Pancreas (tissue), 10 donors: ENCODE measurements around the gene SLC23A3. TPM values are rescaled to one million over a fixed set of nuclear protein-coding genes. Genes with fewer than 3 reads are reported as not detected.
A peak's percentile ranks its signal among the peaks of the same experiment; 100 is the strongest.

ENCODE experiments used
- ATAC-seq, 4 donors: fragments of 200-7000 bp; cut with Tn5 transposase; one replicate each; pipeline versions ENCODE4 v1.8.0 to v1.9.1; 2020; ENCODE audit warnings: mild to moderate bottlenecking in 4 of 4, moderate library complexity in 4 of 4
- DNase-seq, 6 donors: peaks; one replicate each; pipeline ENCODE4 v3.0.0-alpha.2; 2020
- FAIRE-seq: peaks from 2 replicates; lab custom pipeline; 2012; peaks lifted over from hg19 to GRCh38; lab: Jason Lieb, UNC
- H3K27ac ChIP-seq, 4 donors: fragments of 200-600 bp; sonication (generic); 1 replicate in 3 of 4; 2 replicates in 1 of 4; pipeline versions ENCODE4 v1.5.0 to v1.8.0; 2020
- H3K27me3 ChIP-seq, 4 donors: fragments of 200-600 bp; one replicate each; pipeline ENCODE4 v1.8.0; 2021
- H3K36me3 ChIP-seq, 3 donors: fragments of 200-600 bp; sonication (generic) in 1 of 3; one replicate each; pipeline versions ENCODE4 v1.5.0 to v1.8.0; 2020 to 2021
- H3K4me1 ChIP-seq, 3 donors: fragments of 200-600 bp; one replicate each; pipeline ENCODE4 v1.8.0; 2021
- H3K4me3 ChIP-seq, 4 donors: fragments of 200-600 bp; sonication (generic) in 2 of 4; one replicate each; pipeline versions ENCODE4 v1.5.0 to v1.8.0; 2020 to 2021
- H3K9me3 ChIP-seq, 4 donors: fragments of 200-600 bp; one replicate each; pipeline ENCODE4 v1.8.0; 2021
- WGBS, 2 donors: extraction: QIAGEN DNeasy Blood & Tissue Kit; methylation state at CpG; one replicate each; pipeline ENCODE4 v1.1.7; 2013; 5-methylcytosine and 5-hydroxymethylcytosine counted together
- intact Hi-C, 3 donors: fragments of 100-400 bp; cut with DNase I; formaldehyde crosslinking; loops; one replicate each; pipeline versions ENCODE4 v1.11.1 to v1.14.2; 2022
- polyA plus RNA-seq, 2 donors: library from polyadenylated mRNA; stranded (reverse); fragments of 200-250 nt; gene quantifications; one replicate each; pipeline ENCODE4 v1.2.3, GENCODE V29; 2013
- total RNA-seq, 6 donors: library from RNA; stranded (reverse); fragmentation: NEBNext Ultra II Directional in 4 of 6; extraction: Animal tissue kit (Norgen Biotek cat#: 25700) in 4 of 6; gene quantifications; one replicate each; pipeline versions ENCODE4 v1.2.1 to v1.2.4, GENCODE V29; 2021 to 2023
- TF ChIP-seq, protein P1 (sequence below), 4 donors: fragments of 200-600 bp; sonication (generic) in 3 of 4; IDR thresholded peaks; one replicate each; pipeline versions ENCODE4 v1.5.0 to v1.8.0; 2021; ENCODE audit warnings: antibody characterized with exemption in 4 of 4
- donor health status: healthy with polysubstance abuse.
- donor health status: DM: no; HTN: no; CAD: no; lungs with moderate emphysema.
- donor health status: DM: no; HTN: no; CAD: no.
- donor health status: control.
- donor health status: control.
- donor health status: Bipolar disorder and iron deficiency.
- donor health status: DM: yes; HTN: yes; CAD: no.
- donor health status: DM: no; HTN: no; CAD: no.
- donor health status: DM: no; HTN: no; CAD: no.
- donor health status: DM: yes; HTN: yes; CAD: no.

SLC23A3 gene
- total and polyA plus RNA-seq, 8 donors, result 0.16 to 3.0 (median 0.92) TPM

DNA sequence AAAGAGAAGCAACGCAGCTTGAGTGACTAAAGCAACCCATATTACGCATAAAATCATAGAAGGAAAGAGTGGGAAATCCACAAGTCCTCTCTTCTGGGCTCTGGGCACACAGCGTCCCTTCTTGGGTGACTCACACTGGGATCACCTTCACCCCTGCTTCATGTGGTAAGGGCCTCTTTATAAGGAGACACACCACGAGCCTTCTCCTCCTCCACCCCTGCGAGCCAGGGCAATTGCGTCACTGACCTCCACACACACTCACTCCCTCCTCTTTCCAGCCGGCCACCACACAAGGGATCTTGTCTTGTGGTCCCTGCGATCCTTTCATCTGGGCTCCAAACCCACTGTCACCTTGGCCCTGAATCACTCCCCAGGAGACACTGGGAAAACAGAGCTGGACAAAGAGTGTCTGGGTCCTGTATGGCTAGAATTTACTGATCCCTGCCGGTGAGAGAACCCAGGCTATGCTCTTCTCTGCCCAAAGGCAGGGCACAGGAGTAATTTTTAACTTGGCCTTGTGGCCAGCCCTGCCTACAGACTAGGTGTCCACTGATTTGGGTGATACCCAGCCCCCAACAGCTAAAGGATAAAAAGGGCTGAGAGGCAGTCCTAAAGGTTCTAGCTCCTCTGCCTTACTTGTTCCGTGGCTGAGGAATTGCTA is 44.5 kb downstream of the SLC23A3 start:
- no peaks in the 10 kb centered on the region for H3K9me3 ChIP-seq
- H3K36me3 ChIP-seq, result no peaks in the 10 kb centered on the region
- intact Hi-C loops, result no loop called here
- WGBS, 2 donors, result 90 to 95% methylated on average over 10 of the region's 10 CpGs
- FAIRE-seq (no peak), ATAC-seq (peak in 2 of 4 donors; percentile 21 to 26), DNase-seq (peak in 3 of 6 donors; percentile 23 to 45 (median 36))
- peaks cover 12 to 59% (median 30%) of the 10 kb centered on the region in 3 donors for H3K4me1 ChIP-seq
- TF ChIP-seq, protein P1, sequence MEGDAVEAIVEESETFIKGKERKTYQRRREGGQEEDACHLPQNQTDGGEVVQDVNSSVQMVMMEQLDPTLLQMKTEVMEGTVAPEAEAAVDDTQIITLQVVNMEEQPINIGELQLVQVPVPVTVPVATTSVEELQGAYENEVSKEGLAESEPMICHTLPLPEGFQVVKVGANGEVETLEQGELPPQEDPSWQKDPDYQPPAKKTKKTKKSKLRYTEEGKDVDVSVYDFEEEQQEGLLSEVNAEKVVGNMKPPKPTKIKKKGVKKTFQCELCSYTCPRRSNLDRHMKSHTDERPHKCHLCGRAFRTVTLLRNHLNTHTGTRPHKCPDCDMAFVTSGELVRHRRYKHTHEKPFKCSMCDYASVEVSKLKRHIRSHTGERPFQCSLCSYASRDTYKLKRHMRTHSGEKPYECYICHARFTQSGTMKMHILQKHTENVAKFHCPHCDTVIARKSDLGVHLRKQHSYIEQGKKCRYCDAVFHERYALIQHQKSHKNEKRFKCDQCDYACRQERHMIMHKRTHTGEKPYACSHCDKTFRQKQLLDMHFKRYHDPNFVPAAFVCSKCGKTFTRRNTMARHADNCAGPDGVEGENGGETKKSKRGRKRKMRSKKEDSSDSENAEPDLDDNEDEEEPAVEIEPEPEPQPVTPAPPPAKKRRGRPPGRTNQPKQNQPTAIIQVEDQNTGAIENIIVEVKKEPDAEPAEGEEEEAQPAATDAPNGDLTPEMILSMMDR (IDR thresholded peaks at IDR 0.05), result no peak
- H3K4me3 ChIP-seq, result no peak overlapping the region
- H3K27me3 ChIP-seq, result no peaks in the 10 kb centered on the region
- H3K27ac ChIP-seq, result peak overlapping the region in 1 of 4 donors; percentile 65

- Histone ChIP-seq H3K27me3 (no peaks in the 10 kb centered on the region), H3K36me3 (no peaks in the 10 kb centered on the region), H3K9me3 (no peaks in the 10 kb centered on the region), H3K27ac (no peak overlapping the region), H3K4me3 (no peak overlapping the region), H3K4me1 (peaks cover 12 to 59% (median 30%) of the 10 kb centered on the region in 3 donors)
- no peak for ATAC-seq
- TF ChIP-seq, protein P1 (IDR thresholded peaks at IDR 0.05), result no peak
- intact Hi-C loops, result no loop called here
- no peak for FAIRE-seq
- WGBS, 2 donors, result 60 to 66% methylated on average over 4 of the region's 4 CpGs
- no peak for DNase-seq
Observed at GRCh38 chr2:219124381-219125110, 45.3 kb downstream of the SLC23A3 start.

DNA sequence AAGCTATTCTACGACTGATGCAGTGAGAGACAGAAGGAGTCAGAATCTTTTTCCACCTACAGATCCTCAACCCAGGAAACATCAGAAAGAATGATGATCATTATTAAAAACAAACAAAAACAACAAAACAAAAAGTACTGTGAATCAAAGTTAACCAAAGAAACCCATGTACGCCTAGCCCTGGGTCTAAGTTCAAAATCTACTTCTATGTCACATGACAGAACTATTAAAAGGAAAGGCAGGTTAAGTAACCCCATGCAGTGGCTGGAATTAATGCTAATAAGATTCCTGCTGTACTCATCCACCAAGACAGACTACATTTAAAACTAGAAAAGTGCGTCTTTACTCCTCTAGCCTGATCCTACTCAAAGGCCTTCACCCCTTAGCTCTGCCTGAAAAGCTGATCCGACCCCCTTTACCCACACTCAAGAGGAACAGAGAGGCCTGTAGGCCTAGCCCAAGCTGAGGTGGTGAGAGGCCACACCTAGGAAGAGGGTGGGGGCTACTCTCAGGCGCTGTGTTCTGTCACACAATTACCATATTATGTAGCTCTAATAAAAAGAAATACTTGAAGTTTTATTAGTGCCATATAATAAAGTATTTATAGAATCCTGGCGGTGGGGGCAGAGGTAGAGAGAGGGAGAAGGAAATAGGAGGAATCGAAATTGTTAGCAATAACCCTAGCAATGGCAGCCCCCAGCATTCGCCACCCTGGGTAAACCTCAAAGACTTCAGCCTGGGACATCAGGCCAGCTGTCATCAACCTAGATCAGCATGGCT is 46.3 kb downstream of the SLC23A3 start:
- no peak for DNase-seq
- FAIRE-seq, result no peak
- no peaks in the 10 kb centered on the region for H3K27me3 ChIP-seq
- no peak overlapping the region for H3K4me3 ChIP-seq
- peaks cover 12 to 59% (median 30%) of the 10 kb centered on the region in 3 donors for H3K4me1 ChIP-seq
- H3K36me3 ChIP-seq, result no peaks in the 10 kb centered on the region
- TF ChIP-seq, protein P1 (IDR thresholded peaks at IDR 0.05), result no peak
- WGBS, 2 donors, result 91 to 92% methylated on average over 8 of the region's 8 CpGs
- peak overlapping the region in 1 of 4 donors; percentile 78 for H3K27ac ChIP-seq
- ATAC-seq, result no peak
- H3K9me3 ChIP-seq, result no peaks in the 10 kb centered on the region
- intact Hi-C loops, result no loop called here

GRCh38 chr2:219122202-219122980 is 47.4 kb downstream of the SLC23A3 start:
- intact Hi-C loops, result no loop called here
- Histone ChIP-seq H3K4me1 (peaks cover 12 to 50% (median 25%) of the 10 kb centered on the region in 3 donors), H3K36me3 (no peaks in the 10 kb centered on the region), H3K27me3 (no peaks in the 10 kb centered on the region), H3K4me3 (no peak overlapping the region), H3K27ac (peak overlapping the region in 2 of 4 donors; percentile 78 to 79), H3K9me3 (no peaks in the 10 kb centered on the region)
- FAIRE-seq (no peak), DNase-seq (no peak), ATAC-seq (peak; percentile 64 to 82 (median 78))
- TF ChIP-seq, protein P1 (IDR thresholded peaks at IDR 0.05), result no peak
- WGBS, 2 donors, result 34 to 38% methylated on average over 5 of the region's 5 CpGs
